Measurements from ENCODE around the gene ABCA6.
"Not testable (repeated sequence)": the region's sequence is repeated elsewhere in the genome, so short reads cannot be mapped to it uniquely, and the experiment has no call there.

Gene ABCA6

DNA sequence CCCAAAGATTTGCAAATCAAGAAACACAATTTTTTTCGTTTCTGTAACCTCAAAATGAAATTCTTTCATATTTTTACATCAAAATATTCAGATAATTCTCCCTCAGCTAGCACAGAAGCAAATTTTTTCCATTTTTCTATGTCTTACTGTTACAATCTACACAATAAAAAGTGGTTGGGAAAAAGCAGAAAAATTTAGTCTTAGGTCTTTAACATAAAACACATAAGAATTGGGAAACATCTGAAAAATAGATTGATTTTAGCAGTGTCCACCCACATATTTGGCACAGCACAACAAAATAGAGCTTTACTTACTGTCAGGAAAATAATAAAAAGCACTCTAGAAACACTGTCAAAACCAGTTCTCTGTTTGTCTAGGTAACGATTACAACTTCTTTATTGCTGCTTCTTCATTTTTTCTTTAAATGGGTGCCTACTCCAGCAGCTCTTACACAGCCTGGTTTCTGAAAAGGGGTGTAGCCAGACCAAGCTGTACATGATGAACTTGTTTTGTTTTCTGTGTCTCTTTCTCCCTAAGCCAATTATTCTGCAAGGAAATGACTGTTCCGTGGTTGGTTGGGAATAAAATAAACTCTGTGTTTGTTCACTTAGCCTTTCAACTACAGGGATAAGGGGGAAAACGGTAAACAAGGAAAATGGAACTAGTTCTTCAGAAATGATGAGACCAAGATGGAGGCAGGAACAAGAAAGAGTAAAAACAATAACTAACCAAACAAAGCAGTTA lies at the start of gene ABCA6:
TSS of gene ABCA6 (minus strand) at position 465 of the 744 bp plus-strand sequence. CDS start 1,192 bp downstream, outside the sequence.
- peak; percentile 75 for DNase-seq

DNA sequence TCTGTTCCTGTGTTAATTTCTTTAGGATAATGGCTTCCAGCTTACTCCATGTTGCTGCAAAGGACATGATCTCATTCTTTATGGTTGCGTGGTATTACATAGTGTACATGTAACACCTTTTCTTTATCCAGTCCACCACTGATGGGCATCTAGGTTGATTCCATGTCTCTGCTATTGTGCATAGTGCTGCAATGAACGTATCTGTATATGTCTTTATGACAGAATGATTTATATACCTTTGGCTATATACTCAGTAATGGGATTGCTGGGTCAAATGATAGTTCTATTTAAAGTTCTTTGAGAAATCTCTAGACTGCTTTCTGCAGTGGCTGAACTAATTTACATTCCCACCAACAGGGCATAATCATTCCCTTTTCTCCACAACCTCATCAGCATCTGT lies 47.1 kb upstream of the ABCA6 start:
- DNase-seq, result no peak

- DNase-seq, result no peak
Observed at GRCh38 chr17:69188064-69188463, 46.4 kb upstream of the ABCA6 start.

DNA sequence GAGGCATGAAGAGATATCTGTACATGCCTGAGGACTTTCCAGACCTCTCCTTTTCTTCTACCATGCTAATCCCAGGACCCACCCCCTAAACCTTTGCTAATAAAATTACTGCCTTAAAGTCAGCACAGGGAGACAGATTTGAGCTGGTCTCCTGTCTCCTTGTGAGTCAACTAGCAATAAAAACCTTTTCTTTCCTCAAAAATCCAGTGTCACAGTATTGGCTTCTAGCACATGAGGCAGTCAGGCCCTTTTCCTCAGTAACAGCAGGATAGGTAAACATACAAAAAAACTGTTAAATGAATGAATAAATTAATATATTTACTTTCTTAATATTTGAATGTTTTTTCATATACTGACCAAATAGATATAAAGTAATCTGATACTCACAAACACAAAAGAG lies 45.6 kb upstream of the ABCA6 start:
- no peak for DNase-seq

- no peak for DNase-seq
Observed at GRCh38 chr17:69179227-69179952, 37.7 kb upstream of the ABCA6 start.

- DNase-seq, result no peak
Observed at GRCh38 chr17:69176457-69176795, 34.7 kb upstream of the ABCA6 start.

DNA sequence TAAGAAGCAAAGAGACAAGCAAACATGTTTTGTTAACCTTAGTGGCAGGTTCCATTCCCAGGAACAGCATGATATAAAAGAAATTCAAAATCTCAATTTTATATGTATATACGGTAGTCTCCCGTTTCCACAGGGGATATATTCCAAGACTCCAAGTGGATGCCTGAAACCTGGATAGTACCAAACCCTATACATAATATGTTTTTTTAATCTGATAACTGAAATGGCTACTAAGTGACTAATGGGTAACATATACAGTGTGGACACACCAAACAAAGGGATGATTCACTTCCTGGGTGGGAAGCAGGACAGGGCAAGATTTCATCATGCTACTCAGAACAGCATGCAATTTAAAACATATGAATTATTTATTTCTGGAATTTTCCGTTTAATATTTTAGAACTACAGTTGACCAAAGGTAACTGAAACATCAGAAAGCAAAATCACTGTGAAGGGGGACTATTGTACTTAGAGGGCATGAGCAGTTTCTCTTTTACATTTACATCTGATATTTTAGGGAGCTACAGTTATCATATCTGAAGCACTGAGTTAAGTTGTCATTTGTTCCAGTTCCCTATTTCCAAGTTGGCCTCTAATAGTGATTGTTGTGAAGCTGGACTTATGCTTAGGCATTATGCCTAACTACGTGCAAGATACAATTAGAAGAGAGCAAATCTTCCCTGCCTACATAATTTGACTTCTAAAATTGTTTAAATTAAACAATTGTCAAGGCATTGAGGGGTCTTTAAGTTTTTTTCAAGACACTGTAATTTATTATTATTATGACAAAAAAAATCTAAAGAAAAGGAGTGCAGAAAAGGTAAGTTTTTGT lies 34.1 kb upstream of the ABCA6 start:
- peak; percentile 92 for DNase-seq

GRCh38 chr17:69175262-69175624 lies 33.5 kb upstream of the ABCA6 start:
- no peak for DNase-seq

- no peak for DNase-seq
Observed at GRCh38 chr17:69173118-69173517, 31.4 kb upstream of the ABCA6 start.

DNA sequence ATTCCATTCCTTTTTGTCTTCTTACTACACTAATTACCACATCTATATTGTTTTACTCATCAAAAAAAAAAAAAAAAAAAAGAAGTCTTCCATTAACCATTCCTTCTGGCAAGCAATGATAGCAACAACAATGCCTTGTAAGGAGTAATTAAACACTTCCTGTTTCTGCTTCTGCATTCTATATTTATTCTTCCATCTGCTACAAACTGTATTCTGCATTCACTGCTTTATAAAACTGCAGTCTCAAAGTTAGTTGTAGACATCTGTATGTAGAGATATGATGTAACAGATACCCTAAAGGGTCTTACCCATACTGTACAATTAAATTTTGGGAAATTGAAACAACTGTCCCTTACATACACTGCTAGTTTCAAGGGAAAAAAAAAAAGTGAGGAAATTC lies 28.7 kb upstream of the ABCA6 start:
- no peak for DNase-seq

GRCh38 chr17:69168642-69169041 lies 26.9 kb upstream of the ABCA6 start:
- DNase-seq, result not testable (repeated sequence)

DNA sequence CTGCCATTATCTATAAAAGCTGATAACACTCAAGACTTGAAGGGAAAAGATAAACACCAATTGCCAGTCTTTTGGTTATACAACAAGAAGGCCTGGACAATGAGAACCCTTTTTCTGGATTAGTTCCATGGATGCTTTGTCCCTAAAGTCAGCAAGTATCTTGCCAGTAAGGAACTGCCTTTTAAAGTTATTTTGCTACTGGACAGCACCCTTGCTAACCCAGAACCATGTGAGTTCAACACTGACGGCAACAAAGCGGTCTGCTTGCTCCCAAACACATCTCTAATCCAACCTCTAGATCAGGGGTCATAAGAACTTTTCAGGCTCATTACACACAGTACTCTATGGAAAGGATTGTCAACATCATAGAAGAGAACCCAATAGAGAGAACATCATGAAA lies 25.3 kb upstream of the ABCA6 start:
- DNase-seq, result no peak

GRCh38 chr17:69164206-69164605 lies 22.5 kb upstream of the ABCA6 start:
- no peak for DNase-seq

DNA sequence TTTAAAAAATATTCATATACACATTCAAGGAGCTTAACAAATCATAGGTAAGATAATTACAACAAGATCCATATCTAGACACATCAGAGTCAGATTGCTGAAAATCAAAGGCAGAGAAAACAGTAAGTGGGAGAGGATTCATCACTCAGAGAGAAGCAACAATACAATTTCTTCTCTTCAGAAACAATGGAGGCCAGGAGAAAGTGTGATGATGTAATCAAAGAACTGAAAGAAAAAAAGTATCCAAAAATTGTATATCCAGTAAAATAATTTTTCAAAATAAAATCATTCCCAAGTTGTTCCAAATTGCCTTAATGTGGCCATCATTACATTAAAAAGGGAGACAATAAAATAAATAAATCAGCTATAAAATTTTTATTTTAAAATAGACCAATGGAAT lies 17.7 kb upstream of the ABCA6 start:
- no peak for DNase-seq

DNA sequence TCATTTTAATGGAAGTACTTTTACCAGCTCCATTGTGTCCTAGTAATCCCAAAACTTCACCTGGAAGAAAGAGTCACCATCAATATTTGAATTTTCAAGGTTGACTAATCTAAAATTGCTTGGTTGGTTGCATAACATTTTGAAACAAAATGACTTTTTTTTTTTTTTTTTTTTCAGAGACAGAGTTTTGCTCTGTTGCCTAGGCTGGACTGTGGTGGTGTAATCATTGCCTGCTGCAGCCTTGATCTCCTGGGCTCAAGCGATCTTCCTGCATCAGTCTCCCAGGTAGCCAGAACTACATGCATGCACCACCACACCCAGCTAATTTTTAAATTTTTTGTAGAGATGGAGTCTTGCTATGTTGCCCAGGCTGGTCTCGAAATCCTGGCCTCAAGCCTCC lies 12.6 kb upstream of the ABCA6 start:
- DNase-seq, result no peak

DNA sequence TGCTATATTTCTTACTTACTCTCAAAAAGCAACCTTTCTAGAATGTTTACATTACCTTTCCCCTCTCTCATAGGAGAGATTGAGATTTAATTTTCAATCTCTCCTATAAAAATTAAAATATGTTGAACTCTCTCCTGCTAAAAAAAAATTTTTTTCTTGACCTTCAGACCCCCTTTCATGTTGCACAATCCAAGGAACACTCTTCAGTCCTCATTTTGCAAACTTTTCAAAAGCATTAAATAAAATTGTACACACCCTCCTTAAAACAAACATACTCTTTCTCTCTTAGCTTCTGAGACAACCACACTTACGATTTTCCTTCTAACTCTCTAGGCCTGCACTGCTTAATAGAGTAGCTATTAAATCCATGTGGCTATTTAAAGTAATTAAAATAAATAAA lies 8.6 kb upstream of the ABCA6 start:
- DNase-seq, result no peak

GRCh38 chr17:69147460-69147859 lies 5.8 kb upstream of the ABCA6 start:
- DNase-seq, result no peak

DNA sequence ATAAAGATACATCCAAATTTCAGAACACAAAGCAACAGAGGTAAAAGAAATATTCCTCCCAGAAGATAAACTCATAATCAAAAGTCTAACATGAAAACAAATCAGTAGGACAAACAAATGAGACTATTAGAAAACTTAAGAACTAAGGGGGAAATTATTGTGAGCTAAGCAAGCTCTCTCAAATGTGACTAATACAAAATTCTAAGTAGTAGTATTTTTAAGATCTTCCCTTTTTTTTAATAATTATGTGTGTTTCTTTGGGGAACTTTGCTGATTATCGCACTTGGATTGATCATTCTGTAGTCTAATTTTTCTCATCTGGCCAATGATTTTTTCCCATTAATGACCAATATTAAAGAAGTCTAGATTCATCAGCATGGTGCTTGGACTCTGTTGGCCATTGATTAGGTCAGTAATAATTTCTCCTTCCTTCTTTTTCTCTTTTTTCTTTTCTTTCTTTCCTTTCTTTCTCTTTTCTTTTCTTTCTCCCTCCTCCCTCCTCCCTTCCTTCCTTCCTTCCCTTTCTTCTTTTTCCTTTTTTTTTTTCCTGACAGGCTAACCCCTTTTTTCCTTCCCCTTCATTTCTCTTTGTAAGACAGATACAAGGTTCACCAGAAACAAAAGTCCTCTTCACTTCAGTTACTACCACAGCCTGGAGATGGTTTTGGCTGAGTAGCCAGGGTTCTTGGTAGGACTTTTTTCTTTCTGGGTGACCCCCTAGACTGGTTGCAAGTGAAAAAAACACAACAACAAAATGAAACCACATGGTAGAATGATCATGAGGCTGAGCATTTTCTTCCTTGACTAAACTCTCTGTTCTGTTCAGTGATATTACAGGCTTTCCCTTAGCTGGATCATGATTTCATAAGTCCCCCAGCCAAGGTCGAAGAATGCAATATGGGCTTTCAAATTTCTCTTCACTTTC lies 2.9 kb upstream of the ABCA6 start:
- no peak for DNase-seq

- DNase-seq, result no peak
Observed at GRCh38 chr17:69143683-69144231, 2.1 kb upstream of the ABCA6 start.

DNA sequence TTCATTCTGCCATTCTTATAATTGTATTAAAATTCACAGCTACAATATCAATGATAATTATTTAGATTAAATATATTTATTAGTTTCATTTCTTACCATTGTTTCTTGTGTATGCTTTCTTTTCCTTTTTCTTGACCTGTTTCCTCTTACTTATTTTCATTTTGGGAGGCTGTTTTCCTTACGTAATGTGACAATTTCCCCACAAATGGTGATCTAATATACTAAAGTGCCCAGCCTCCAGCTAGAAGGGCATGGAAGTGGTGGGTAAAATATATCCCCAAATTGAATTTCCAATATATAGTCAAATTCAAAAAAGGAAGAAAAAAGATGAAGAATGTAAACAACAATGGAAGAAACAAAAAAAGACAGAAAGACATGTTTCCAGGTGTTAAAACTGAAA lies 1.5 kb upstream of the ABCA6 start:
- no peak for DNase-seq

DNA sequence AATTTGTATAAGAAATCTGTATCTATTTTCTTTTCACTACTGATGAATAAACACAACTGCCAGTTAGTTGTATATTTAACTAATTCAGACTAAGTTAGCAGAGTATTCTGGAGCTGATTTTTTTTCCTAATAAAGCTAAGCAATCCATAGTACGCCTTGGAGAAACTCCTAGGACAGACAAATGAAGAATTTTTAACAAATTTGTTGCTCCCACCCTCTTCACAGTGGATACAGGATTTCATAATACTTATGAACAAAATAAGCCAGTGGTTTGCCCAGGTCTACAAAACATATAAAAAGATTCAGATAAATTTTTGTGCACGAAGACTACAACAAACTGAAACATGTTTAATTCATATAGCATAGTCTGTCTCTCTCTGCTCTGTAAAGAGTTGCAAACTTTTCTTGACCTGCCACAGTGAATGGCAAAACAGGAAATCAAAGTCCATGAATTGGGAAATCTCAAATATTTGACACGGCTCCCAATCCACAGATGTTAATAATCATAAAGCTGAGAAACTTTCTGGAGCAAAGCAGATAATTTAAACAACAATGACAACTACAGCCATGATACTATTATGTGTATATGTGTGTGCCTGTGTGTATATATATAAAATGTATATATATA lies 594 bp upstream of the ABCA6 start:
- DNase-seq, result peak; percentile 84

DNA sequence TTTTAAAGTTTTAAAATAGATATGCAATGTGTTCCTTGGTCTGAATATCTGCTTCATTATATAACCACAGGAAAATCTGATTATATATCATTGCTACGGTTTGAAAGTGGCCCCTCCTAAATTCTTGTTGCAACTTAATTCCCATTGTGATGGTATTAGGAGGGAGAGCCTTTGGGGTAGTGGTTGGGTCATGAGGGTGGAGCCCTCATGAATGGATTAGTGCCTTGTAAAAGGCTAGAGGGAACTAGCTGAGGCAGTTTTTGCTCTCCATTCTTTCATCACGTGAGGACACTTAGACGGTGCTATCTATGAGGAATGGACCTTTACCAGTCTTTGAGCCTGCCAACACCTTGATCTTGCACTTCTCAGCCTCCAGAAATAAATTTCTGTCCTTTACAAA lies 7.6 kb downstream of the ABCA6 start:
- DNase-seq, result no peak

All from HCEC 1CT (cell line).